ENCODE data around the gene PSPN. TPM values are rescaled to one million over a fixed set of nuclear protein-coding genes. Genes with fewer than 3 reads are reported as not detected.
"Not testable (repeated sequence)": the region's sequence is repeated elsewhere in the genome, so short reads cannot be mapped to it uniquely, and the experiment has no call there.

Gene PSPN
- total RNA-seq, 2 donors from 2014 or later = 0.82 to 0.98 TPM

DNA sequence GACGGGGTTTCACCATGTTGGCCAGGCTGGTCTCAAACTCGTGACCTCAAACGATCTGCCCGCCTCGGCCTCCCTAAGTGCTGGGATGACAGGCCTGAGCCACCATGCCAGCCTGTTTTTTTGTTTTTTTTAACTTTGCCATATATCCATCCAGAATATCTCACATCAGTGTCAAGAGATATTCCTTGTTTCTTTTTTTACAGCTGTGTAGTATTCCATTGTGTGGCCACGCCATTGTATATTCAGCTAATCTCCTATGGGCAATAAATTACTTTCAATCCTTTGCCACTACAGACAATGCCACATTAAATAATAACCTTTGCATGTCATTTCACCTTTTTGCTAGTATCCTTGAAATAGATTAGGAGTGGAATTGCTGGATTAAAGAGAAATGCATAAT, 33.6 kb upstream of the PSPN start:
- H3K4me3 ChIP-seq = no peak overlapping the region
- no peaks in the 10 kb centered on the region for H3K4me1 ChIP-seq
- no peak overlapping the region for H3K27ac ChIP-seq
- TF ChIP-seq CTCF (IDR thresholded peaks at IDR 0.05) = no peak
- H3K36me3 ChIP-seq = peaks cover 11% of the 10 kb centered on the region
- no peaks in the 10 kb centered on the region for H3K9me3 ChIP-seq
- no peaks in the 10 kb centered on the region for H3K27me3 ChIP-seq
- DNase-seq (ENCODE audit: low spot score) = no peak

DNA sequence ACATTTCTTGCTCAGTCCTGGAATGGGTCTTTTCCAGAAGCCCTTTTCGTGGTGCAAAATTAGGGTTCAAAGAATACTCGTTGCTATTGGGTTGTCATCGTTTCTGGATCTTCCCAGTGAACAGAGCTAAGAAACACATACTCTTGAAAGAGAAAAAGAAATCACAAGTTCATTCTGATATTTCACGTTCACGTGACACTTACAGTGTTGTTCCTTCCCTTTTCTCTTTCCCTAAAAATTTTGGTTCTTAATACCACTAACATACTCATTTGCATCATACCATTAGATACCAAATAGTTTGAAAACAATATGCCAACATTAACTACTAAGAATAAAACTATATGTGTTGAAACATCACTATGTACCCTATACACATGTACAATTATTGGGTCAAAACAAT, 30.7 kb upstream of the PSPN start:
- H3K27ac ChIP-seq = no peak overlapping the region
- no peaks in the 10 kb centered on the region for H3K9me3 ChIP-seq
- no peak for DNase-seq (ENCODE audit: low spot score)
- H3K4me3 ChIP-seq = no peak overlapping the region
- H3K36me3 ChIP-seq = no peaks in the 10 kb centered on the region
- no peaks in the 10 kb centered on the region for H3K27me3 ChIP-seq
- no peaks in the 10 kb centered on the region for H3K4me1 ChIP-seq
- TF ChIP-seq CTCF (IDR thresholded peaks at IDR 0.05) = no peak

- no peaks in the 10 kb centered on the region for H3K4me1 ChIP-seq
- TF ChIP-seq CTCF (IDR thresholded peaks at IDR 0.05) = no peak
- no peak for DNase-seq (ENCODE audit: low spot score)
Observed at GRCh38 chr19:6402837-6403608, 27.3 kb upstream of the PSPN start.

DNA sequence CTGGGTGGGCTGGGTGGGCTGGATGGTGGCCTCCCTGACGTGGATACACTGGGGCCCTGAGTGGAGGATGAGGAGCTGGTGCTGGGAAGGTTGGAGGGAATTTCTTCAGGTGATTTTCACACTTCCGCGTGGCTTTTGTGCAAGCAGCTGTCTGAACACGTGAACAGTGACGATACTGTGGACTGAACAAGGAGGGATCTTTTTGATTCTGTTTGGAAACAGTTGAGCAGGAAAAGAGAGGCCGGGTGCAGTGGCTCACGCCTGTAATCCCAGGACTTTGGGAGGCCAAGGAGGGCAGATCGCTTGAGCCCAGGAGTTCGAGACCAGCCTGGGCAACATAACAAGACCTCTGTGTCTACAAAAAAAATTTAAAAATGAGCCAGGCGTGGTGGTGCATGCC, 26.3 kb upstream of the PSPN start:
- no peak overlapping the region for H3K27ac ChIP-seq
- DNase-seq (ENCODE audit: low spot score) = no peak
- no peaks in the 10 kb centered on the region for H3K36me3 ChIP-seq
- no peaks in the 10 kb centered on the region for H3K27me3 ChIP-seq
- no peak overlapping the region for H3K4me3 ChIP-seq
- no peak for TF ChIP-seq CTCF (IDR thresholded peaks at IDR 0.05)
- H3K9me3 ChIP-seq = no peaks in the 10 kb centered on the region
- no peaks in the 10 kb centered on the region for H3K4me1 ChIP-seq

More at GRCh38 chr19:6402837-6403608, 27.3 kb upstream of the PSPN start:
- Histone ChIP-seq H3K9me3 (no peaks in the 10 kb centered on the region), H3K4me3 (no peak overlapping the region), H3K27me3 (no peaks in the 10 kb centered on the region), H3K36me3 (no peaks in the 10 kb centered on the region), H3K27ac (no peak overlapping the region)

- not testable (repeated sequence) for H3K27me3 ChIP-seq; H3K36me3 ChIP-seq; H3K4me1 ChIP-seq; H3K27ac ChIP-seq; DNase-seq (ENCODE audit: low spot score); H3K9me3 ChIP-seq; H3K4me3 ChIP-seq
Observed at GRCh38 chr19:6400062-6400944, 24.6 kb upstream of the PSPN start.

DNA sequence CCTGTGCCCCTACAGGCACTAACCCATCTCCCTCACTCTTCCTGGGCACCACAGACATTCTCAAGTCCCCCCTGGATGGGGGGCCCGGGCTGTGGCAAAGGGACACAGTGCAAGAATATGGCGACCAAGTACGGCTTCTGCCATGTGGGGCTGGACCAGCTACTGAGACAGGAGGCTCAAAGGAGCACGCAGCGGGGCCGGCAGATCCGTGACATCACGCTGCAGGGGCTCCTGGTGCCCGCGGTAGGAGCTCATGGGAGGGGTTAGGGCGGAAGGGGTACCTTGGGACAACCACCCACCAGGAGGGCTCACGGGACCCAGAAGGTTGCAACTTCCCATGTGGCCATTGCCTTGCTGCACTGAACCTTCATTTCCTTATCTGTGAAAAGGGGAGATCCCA, 20.6 kb upstream of the PSPN start:
- peaks cover 3% of the 10 kb centered on the region for H3K36me3 ChIP-seq
- H3K27me3 ChIP-seq = no peaks in the 10 kb centered on the region
- no peak overlapping the region for H3K4me3 ChIP-seq
- H3K9me3 ChIP-seq = no peaks in the 10 kb centered on the region
- no peak for DNase-seq (ENCODE audit: low spot score)
- H3K27ac ChIP-seq = no peak overlapping the region
- TF ChIP-seq CTCF (IDR thresholded peaks at IDR 0.05) = no peak
- H3K4me1 ChIP-seq = peaks cover 0 to 20% of the 10 kb centered on the region in 2 donors

Data from right atrium auricular region (tissue), 2 donors.